HPDE6-E6E7 (cell line): ENCODE measurements around the gene SLC6A2.

Experiments
- DNase-seq: peaks from one replicate; pipeline ENCODE4 v3.0.0; 2011; ENCODE audit warnings: missing footprints; ENCODE audit errors: extremely low spot score

SLC6A2 gene

DNA sequence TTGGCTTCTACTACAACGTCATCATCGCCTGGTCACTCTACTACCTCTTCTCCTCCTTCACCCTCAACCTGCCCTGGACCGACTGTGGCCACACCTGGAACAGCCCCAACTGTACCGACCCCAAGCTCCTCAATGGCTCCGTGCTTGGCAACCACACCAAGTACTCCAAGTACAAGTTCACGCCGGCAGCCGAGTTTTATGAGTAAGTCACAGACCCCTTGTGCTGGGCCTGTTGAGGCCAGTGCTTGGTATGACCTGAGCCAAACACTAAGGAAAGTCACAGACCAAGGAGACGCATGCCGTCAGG is 16.1 kb downstream of the SLC6A2 start:
- DNase-seq: no peak

DNA sequence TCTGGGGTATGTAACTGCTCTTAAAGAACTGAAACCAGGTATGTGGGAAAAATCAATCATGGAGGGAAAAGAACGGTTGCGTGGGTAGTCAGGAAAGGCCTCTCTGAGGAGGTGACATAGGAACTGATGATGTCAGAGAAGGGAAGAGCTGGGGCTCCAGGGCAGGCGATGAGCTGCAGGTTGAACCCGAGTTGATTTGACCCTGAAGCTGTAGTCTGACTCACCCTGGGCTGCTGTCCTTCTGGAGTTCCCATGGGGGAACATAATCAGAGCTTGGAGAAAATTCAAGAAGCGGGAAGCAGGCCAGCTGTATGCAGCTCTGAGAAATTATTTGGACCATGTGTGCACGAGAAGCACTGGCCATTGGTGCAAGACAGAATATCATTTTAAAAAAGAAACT is 16.7 kb downstream of the SLC6A2 start:
- no peak for DNase-seq

DNA sequence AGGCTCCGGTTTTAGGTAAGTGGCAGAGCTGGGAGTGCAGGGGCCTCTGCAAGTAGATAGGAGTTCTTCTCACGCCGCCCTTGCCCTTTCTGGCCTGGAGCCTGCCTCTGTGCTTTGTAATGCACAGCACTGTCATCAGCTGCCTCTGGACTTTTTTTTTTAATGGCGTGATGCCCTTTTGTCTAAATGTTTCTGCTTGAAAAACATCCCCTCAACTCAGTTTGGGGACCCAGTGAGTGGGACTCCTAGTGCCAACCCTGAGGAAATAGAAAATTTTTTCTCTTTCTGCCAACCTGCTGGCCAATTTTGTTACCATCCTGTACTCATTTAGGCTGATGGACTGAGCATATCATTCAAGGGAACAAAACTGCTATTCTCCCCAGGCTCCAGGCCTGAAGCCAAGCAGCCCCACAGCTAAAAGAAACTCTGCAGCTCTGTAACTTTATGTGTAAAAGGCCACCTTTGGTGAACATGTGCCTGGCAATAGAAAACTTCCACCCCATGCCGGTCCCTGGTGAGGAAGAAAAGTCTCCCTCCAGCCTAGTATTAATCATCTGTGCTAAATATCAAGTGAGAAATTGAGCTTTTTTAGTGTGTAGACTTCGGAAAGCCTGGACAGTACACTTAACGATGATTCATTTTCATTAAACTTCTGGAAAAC is 22.5 kb downstream of the SLC6A2 start:
- no peak for DNase-seq

DNA sequence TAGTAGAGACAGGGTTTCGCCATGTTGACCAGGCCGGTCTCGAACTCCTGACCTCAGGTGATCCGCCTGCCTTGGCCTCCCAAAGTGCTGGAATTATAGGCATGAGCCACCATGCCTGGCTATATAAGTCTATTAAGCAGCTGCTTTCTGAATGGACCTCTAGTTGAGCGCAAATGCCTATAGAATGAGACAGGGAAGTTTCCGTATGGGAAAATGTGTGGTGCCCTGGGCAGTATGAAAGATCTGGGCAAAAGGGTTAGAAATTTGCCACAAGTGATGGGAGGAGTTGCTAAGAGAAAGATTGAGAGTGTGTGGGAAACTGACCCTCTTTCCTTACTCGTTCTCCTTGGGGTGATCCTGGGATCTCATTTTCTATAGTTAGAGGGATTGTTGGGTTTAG is 26.3 kb downstream of the SLC6A2 start:
- DNase-seq: no peak

DNA sequence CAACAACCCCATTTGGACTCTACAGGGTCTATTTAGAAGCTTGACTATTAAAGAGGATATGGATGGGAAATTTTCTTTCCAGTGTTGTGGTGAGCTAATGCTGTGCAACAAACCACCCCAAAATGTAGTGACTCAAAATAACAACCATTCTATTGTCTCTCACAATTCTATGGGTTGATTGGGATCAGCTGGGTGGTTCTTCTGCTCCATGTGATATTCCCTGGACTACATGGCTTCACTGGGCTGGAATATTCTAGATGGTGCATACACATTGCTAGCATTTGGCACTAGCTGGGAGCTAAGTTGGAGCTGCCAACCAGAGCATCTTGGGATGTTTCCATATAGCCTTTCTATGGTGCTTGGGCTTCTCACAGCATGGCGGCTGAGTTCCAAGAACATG is 30.2 kb downstream of the SLC6A2 start:
- DNase-seq: no peak

DNA sequence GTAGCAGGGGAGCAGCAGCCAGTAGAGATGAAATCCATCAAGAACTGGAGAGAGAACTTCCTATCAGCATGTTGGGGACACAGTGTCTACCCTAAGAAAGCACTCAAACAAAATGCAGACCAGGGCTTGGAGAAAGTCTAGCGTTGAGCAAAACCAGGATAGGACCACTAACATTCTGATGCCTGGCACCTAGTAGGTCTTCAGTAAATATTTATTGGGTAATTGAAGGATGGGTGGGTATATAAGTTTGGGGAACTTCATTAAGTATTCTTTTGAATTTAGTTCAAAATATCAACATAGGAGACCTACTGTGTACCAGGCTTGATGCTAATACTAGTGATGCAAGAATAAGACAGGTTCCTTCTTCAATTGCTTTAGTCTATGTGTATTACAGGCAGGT is 30.9 kb downstream of the SLC6A2 start:
- DNase-seq: no peak

DNA sequence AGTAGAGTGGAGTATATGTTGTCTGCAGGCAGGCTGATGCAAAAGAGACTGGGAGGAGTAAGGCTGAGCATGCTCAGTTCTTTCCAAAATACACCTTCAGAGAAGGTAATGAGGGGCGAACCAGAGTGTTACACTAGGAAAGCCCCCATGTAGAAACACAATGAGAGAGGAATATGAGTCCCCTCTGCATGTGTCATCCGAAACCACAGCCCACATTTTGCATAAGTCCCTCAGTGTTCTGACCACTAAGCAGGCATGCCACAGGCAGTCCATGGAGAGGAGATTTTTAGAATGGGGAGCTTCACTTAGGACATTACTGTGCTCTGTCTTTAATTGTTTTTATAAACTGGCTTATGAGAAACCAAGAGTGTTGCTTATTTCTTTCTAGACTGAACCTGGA is 32.0 kb downstream of the SLC6A2 start:
- no peak for DNase-seq

DNA sequence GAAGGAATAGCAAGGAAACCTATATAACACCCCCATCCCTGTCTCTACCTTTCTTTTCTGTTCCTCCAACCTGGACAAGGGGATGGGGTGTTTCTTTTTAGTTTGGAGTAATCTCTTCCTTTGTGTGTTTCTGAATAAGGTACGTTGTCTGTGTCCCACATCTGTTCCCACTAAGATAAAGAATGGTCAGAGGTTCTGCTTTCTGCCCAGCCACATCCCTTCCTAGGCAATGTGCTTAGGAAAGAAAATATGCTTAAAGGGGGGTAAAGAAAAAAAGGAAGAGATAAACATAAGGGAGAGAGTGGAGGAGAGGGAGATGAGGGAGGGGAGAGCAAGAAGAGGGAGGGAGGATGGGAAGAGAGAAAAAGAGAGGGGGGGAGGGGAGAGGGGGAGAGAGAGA is 35.1 kb downstream of the SLC6A2 start:
- no peak for DNase-seq

DNA sequence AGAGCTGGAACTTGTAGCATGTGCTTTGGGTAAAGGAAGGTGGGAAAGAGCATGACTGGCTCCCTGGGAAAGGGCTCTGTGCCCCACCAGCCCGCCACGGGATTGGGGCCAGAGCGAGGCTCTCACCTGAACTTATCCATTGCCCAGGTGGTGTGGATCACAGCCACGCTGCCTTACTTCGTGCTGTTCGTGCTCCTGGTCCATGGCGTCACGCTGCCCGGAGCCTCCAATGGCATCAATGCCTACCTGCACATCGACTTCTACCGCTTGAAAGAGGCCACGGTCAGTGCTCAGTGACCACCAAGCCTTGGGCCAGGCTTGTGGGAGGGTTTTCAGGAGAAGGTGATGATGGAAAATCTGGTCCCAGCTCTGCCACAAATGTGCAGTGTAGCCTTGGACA is 36.0 kb downstream of the SLC6A2 start:
- DNase-seq: no peak

DNA sequence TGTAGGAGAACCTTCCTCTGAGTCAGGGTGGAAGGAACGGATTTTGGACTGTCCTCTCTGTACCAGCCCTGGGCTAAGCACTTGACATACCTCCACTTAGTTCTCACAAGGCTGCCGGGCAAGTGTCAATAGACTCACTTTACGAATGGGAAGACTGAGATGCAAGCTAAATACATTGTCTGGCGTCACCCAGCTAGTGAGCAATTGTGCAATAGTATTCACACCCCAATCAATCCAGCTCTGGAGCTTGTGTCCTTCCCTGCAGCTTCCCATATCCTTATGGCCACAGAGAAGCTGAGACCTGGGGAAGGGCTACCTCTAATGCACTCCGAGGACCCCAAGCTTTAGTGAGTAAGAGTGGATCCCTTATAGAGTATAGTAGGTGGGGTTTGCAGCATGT is 39.8 kb downstream of the SLC6A2 start:
- DNase-seq: no peak

DNA sequence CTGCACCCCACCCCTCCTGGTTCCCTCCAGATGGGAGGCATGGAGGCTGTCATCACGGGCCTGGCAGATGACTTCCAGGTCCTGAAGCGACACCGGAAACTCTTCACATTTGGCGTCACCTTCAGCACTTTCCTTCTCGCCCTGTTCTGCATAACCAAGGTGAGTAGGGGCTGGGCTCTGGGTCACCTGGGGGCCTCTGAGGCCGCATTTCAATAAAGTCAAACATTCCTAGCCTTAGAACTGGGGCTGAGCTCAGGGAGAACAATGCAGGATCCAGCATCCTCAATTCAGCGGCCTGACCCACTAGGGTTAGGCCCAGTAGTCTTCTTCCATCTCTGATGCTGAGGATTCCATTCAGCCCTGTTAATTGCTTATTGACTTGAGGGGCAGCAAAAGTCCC is 42.1 kb downstream of the SLC6A2 start:
- DNase-seq: no peak

DNA sequence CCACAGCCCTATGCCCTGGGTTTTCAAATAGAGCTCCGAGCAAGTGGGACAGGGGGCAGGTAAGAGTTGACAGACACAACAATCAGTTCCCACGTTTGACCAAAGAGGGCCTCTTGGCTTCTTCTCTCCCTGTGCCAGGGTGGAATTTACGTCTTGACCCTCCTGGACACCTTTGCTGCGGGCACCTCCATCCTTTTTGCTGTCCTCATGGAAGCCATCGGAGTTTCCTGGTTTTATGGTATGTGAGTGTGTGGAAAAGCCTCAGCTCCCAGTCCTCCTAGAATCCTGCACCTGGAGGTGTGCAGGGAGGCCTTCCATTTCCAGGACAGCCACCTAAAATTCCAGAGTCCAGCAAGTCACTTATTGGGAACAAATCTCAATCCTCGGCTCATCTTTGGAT is 42.5 kb downstream of the SLC6A2 start:
- DNase-seq: no peak

DNA sequence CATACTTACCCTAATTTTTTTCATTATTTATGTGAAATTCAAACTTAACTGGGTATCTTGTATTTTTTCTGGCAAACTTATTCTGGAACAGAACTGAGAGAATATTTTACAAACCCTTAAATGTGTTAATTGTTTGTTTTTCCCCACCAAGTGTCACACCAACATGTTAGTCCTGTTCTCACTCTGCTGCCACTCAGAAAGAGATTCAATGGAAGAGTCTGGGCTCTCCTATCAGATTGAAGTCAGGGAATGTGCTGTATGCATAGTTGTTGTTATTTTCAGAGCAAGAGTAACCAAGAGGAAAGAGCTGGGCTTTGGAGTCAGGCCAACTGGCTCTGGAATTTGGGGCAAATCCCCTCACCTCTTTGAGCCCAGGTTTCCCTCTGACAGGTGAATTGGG is 43.2 kb downstream of the SLC6A2 start:
- no peak for DNase-seq

DNA sequence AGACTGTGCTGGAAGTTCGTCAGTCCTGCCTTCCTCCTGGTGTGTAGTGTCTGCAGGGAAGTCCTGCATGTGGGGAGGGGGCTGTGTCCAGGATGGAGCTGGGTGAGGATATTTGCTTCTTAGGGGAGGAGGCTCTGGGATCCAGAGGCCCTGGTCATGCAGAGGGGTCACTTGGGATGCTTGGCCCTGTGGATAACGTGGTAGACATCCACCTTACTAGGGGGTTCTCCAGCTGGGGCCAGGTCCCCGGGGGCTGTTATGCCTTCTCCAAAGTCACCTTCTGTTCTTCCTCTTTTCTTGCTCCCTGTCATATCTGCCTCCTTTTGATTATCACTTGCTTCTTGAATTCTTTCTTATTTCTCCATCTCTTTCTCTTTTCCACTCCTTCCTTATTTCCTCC is 43.8 kb downstream of the SLC6A2 start:
- DNase-seq: no peak

DNA sequence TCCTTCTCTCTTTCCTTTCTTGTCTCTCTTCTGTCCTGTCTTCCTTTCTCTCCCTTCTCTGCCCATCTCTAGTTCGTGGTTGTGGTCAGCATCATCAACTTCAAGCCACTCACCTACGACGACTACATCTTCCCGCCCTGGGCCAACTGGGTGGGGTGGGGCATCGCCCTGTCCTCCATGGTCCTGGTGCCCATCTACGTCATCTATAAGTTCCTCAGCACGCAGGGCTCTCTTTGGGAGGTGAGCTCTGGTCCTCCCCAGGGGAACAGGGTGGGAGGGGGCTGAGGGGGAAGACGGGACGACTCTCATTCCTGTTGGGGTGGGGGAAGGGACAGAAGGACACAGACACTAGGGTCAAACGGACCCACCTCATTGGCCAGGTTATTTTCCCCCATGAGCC is 44.3 kb downstream of the SLC6A2 start:
- DNase-seq: no peak

DNA sequence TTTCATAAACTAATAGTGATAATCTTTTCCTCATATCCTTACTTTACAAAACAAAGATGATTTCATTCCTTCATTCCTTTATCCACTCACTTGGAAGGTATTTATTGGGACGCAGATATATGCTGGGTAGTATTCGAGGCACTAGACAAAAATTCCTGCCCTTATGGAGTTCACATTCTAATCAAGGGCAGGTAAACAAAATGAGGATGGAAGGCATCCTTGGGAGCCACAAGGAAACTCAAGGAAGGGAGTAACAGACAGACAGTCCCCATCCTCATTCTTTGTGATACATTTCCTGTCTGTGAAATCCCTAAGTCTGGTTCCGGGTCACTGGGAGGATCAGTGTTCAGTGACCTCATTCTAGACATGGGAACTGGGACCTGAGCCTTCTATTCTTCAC is 45.2 kb downstream of the SLC6A2 start:
- no peak for DNase-seq

DNA sequence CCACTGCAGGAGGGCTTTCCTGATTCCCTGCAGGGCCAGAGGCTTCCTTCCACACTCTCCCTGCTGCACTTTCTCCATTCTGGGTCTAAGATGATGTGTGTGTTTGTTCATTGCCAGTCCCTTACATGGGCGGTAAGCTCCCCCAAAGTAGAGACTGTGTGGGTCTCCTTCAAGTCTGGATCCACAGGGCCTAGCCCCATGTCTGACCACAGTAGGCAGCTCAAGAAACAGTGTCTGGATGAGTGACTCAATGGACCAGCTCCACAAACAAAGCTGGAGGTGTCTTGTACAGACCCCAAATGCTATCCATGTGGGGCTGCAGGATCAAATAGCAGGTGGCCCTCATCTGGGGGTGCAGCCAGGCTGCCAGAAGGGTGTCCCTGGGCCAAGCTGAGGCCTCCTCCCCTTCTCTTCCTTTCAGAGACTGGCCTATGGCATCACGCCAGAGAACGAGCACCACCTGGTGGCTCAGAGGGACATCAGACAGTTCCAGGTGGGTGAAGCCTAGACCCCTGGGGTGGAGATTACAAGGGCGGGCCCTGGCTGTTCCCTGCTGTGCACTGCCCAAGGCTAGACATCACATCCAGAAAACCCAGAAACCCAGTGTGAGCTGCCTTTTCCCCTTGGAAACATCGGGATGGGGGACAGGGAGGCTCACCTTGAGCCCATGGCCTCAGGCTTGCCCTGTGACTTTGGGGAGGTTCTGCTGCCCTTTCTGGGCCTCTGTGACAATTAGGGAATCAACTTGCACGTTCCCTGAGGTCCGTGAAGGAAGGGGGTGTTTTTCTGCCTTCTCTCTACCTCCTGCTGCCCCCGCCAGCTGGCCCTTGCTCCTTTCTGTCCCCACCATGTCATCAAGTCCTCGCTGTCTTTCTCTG is 45.9 kb downstream of the SLC6A2 start:
- DNase-seq: peak; percentile 64

DNA sequence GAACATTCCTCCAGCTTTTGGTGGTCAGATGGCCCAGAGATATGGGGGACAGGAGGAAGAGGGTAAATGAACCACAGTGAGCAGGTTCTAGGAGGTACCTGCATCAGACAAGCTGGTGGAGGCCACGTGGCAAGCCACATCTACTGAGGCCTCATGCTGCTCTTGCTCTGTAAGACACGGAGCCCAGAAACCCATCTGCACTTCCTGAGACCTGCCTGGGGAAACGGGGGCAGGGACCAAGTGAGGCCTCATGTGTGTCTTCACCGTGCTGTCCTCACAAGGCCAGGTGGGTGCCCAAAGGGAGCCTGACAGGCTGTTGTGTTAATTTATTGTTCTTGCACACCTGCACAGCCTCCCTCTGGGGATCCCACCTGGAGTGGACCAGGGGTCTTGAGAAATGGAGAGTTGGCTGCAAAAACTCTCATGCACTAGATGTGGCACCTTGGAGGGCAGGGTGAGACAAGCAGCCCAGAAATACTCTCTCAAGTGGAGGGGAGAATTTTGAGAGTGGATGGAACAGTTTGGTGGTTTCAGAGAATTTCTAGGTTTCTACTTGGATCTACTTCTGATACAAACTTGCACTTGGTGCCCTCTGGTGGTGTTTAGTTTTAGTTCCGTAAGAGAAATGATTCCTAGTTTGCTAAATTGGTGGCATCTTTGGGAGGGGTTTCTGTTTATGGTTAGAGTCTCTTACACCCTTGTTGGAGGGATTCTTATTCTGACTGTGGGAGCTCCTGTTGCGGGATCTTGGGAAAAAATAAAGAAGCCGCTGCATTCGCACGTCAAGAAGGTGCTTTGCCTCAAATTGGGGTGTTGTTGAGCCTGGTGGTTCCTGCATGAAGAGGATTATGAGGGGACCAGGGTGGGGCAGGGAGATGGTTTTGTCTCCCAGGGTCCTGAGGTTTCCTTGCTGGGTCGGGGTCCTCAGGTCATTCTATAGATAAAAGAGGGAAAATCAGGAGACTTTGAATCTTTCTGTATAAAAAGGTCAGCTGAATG is 47.5 kb downstream of the SLC6A2 start:
- DNase-seq: peak; percentile 27

DNA sequence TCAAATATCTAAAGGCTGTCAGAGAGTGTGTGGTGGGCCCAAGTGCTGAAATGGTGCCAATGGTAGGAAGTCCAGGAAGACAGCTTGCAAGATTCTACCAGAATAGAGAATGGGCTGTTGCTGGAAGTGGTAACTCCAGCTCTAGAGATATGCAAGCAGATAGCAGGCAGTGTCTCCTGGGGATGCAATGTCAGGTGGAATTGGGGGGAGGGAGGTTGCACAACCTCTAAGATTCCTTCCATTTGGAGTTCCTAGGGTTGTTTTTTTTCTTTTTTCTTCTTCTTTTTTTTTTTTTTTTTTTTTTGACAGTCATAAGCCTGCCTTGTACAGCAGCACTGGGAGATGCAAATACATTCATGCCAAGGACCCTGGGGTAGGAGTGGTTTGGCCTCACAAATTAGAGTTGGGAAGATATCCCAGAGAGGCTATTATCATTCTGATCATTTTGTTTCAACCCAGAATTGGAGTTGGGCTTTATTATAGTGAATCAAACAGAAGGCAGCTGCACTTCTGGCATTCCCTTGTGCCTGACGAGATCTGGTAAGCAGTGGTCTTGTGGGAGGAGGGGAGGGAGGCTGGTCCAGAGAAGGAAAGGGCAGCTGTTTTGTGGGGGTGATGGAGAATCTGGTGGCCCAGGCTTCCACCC is 51.1 kb downstream of the SLC6A2 start:
- DNase-seq: no peak

DNA sequence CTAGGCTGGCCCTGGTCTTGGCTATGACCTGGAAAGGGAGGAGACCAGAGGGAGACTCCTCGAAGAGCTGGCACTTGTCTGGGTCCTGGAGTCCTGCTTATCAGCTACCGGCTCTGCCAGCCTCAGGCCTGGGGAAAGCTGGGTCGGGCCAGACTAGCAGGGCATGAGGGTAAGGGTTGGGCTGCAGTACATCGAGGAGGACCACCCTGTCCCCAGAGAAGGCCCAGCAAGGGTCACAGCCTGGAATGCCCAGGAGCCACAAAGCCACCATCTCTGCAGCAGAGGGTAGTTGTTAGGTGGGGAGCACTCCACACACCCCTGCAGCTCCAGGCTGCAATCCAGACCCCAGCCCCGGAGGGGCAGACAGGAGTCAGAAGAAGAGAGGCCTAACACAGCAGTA is 54.0 kb downstream of the SLC6A2 start:
- no peak for DNase-seq

DNA sequence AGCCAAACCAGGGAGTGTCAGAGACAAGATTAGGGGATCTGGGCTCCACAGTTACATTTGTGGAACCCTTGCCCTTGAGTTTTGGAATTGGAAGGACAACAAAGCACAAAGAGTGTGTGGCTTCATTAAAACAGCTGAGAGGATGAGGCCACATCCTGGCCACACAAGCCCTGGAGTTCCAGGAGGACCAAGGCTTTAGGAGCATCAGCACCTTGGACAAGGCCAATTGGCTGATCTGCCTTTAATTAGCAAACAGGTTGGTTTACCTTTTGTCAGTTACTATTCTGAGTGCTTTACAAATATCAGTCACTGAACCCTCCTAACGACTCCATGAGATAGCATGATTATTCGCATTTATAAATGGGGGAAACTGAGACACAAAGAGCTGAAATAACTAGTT is 54.7 kb downstream of the SLC6A2 start:
- no peak for DNase-seq
